D721Med (cell line): ENCODE measurements around the gene PROX2.

Experiments
- DNase-seq: peaks from one replicate; pipeline ENCODE4 v3.0.0; 2011; ENCODE audit warnings: low spot score; ENCODE audit not compliant: insufficient read length
- FAIRE-seq: peaks from 2 replicates; lab custom pipeline; 2011; peaks lifted over from hg19 to GRCh38; lab: Jason Lieb, UNC
- TF ChIP-seq, protein P1 (sequence below): IDR thresholded peaks from 2 replicates; pipeline ENCODE4 v1.5.1; 2012; ENCODE audit warnings: mild to moderate bottlenecking, control low read depth; ENCODE audit not compliant: insufficient read depth; ENCODE audit errors: missing control alignments

PROX2 gene

DNA sequence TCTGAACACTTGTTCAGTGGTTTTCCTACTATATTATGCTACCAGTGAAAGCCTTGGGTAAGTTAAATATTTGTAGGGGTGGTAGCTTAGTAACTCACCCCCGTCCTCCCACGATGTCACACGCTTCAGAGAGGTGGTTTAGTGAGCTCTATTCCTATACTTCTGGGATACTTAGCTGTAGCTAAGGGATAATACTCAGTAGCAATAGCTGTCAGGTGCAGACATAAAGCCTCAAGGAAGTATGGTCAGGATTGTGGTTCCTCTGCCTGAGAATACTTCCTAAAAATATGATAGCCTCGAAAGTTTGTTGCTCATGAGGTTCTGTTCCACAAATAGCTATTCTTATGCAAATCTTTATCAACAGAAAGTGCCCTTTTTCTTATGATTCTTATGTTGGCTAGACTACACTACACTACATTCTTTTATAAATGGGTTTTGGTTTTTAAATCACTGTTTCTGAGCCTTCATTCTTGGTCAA is 17.7 kb upstream of the PROX2 start:
- FAIRE-seq, result no peak
- TF ChIP-seq, protein P1, sequence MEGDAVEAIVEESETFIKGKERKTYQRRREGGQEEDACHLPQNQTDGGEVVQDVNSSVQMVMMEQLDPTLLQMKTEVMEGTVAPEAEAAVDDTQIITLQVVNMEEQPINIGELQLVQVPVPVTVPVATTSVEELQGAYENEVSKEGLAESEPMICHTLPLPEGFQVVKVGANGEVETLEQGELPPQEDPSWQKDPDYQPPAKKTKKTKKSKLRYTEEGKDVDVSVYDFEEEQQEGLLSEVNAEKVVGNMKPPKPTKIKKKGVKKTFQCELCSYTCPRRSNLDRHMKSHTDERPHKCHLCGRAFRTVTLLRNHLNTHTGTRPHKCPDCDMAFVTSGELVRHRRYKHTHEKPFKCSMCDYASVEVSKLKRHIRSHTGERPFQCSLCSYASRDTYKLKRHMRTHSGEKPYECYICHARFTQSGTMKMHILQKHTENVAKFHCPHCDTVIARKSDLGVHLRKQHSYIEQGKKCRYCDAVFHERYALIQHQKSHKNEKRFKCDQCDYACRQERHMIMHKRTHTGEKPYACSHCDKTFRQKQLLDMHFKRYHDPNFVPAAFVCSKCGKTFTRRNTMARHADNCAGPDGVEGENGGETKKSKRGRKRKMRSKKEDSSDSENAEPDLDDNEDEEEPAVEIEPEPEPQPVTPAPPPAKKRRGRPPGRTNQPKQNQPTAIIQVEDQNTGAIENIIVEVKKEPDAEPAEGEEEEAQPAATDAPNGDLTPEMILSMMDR, result no peak
- no peak for DNase-seq

DNA sequence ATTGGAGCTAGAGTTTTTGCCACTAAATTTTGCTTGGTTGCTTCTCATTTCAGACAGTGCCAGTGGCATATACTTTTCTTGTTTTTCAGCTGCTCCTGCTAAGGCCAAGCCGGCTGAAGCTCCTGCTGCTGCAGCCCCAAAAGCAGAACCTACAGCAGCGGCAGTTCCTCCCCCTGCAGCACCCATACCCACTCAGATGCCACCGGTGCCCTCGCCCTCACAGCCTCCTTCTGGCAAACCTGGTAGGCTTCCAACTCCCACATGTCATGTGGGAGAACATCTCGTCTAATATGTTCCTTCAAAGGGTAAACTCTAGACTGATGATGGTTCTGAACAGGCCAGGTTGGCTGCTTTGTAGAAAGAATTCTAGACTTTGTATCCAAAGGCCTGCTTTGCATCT is 16.8 kb upstream of the PROX2 start:
- no peak for DNase-seq
- TF ChIP-seq, protein P1, result no peak
- no peak for FAIRE-seq

DNA sequence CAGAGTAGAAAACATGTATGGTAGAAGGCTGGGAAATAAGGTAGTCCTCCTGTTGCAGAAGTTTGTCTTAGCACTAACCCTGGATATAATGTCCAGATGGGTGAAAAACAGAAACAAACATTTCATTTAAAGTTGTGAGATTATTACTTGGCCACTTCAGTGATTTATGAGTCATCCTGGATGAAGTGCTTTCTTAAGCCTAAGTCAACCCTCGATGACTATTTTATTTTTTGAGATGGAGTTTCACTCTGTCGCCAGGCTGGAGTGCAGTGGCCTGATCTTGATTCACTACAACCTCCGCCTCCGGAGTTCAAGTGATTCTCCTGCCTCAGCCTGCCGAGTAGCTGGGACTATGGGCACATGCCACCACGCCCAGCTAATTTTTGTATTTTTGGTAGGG is 15.9 kb upstream of the PROX2 start:
- no peak for DNase-seq
- FAIRE-seq, result no peak
- TF ChIP-seq, protein P1, result no peak

DNA sequence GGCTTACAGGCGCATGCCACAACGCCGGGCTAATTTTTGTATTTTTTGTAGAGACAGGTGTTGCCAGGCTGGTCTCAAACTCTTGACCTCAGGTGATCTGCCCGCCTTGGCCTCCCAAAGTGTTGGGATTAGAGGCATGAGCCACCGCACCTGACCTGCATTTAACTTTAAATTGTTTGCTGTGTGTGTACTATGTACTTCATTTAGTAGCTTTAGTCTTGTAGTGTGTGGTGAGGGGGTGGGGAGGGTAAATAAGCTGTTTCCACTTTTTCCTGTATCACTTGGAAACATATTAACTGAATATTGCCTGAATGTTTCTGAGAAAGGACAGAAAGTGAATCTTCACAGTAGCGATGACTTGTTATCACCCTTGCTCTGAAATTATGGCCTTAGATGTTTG is 14.3 kb upstream of the PROX2 start:
- DNase-seq (no peak), FAIRE-seq (no peak)
- TF ChIP-seq, protein P1, result no peak

DNA sequence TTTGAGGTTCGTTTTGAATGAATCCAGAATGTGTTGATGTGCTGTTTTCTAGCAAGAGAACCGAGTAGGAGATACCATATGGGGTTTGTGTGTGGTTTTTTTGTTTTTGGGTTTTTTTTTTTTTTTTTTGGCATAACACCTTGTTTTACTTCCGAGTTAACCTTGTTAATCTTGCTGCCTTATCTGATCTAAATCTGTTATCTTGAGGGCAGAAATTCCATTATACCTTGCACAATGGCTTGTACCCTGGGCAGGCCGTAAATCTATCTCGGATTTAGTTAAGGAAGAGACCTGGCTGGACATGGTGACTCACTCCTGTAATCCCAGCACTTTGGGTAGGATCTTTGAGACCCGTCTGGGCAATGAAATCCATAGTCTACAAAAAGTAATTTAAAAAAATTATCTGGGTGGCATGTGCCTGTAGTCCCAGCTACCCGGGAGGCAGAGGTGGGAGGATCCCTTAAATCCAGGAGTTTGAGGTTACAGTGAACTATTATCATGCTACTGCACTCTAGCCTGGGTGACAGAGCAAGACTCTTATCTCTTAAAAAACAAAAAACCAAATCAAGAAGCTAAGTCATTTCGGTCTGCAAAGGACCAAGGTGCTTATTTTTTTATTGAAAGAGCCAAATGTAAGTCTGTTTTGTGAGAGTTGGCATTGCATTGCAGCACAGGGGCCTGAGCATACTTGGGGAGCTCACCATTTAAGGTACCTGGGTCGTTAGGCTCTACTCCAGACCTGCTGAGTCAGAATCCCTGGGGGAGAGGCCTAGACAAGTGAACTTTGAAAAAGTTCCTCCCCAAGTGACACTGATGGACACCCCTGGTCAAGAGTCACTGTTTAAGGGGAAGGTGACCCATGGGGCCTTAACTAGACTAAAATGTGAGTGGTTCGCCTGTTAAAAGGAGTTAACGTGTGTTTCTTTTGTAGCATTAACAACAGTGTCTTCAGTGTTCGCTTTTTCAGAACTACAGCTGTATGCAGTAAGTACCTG is 12.5 kb upstream of the PROX2 start:
- FAIRE-seq, result no peak
- TF ChIP-seq, protein P1, result no peak
- no peak for DNase-seq

DNA sequence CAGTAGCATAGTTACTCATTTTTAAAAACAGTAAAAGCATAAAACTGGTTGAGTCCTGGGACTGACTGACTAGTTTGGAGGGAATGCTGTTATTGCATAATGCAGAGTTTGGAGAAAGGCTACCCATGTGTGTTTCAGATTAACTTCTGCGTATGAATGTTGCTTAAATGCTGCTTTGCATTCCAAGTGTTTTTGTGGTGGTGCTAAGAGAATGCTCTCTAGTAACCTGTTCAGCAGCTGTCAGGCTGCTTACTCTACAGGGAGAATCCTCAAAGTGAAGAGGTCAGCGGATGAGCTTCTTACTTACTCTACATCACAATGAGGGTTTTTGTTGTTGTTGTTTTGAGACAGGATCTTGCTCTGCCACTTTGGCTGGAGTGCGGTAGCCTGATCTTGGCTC is 10.1 kb upstream of the PROX2 start:
- TF ChIP-seq, protein P1, result no peak
- no peak for DNase-seq
- FAIRE-seq, result no peak
